ENCODE measurements around the gene CRBN. TPM values are rescaled to one million over a fixed set of nuclear protein-coding genes. Genes with fewer than 3 reads are reported as not detected.

The CRBN gene
- total RNA-seq, 8 experiments from 2014 or later, result 38.8 to 71.9 (median 52.3) TPM

DNA sequence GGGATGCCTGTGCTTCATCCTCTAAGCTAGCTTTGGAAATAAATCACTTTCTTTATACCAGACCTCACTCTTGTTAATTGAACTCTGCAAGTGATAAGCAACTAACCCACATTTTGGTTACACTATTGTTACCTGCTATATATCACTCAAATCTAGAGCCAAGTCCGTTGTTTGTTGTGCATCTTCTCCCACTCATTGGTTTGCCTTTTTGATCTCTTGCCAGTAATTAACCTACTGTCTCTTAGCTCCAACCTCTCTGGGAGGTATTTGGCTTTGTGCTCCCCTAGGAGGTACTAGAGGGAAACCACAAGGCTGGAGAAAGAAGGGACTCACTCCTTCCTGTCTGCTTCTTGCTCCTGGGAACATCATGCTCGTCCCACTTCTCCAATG is 12.8 kb upstream of the CRBN start:
- no peak for ATAC-seq (replicated peaks in 6 of 8)
- H3K4me3 ChIP-seq, result no peak overlapping the region
- no peaks in the 10 kb centered on the region for H3K4me1 ChIP-seq (replicated peaks in 1 of 2)
- no peak overlapping the region for H3K27ac ChIP-seq
- in situ Hi-C loops (cut with MboI; ENCODE audit: low pct_unique_long_range_greater_than_20kb in 2 of 9, low sequenced_read_pairs in 9 of 9, unreplicated experiment in 9 of 9), result loop anchor here in 5 of 9 experiments (10.0 to 25.0 kb wide), 3 partner anchors 820 to 1095 kb away; no protein-coding TSS in a partner anchor
- WGBS, 10 experiments, result 0 to 80% (median 8%) methylated on average over 1 to 2 of the region's 2 CpGs; no CpG with 5 or more reads in 3 of the 10 experiments

DNA sequence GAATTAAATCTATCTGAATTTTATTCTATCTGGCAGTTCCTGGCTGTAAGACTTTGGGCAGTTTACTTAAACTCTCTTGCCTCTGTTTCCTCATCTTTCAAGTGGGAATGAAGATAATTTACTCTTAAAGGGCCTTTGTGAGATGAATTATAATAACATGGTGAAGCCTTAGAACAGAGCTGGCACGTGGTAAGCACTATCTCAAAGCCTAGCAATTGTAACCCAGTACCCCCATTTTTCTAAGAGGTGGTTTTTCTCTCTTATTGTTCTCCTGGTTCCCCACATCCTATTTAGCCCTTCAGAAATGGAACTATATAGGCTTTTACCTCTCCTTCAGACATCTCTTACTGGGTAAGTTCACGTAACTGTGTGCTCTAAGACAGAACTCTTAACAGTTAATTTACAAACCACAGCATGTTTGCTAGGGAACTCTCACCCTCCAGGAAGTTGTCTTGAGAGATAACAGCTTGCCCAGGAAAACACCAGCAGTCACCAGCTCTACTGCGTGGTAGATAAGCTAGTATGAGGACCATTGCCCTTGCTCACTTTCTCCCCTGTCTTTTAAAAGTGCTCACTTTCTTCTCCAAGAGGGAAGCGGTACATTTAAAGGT is 12.3 kb upstream of the CRBN start:
- 13 to 90% (median 65%) methylated on average over 1 to 4 of the region's 4 CpGs for WGBS, 10 experiments
- no peak for ATAC-seq (replicated peaks in 6 of 8)
- H3K27ac ChIP-seq, result no peak overlapping the region
- in situ Hi-C loops (cut with MboI; ENCODE audit: low pct_unique_long_range_greater_than_20kb in 2 of 9, low sequenced_read_pairs in 9 of 9, unreplicated experiment in 9 of 9), result loop anchor here in 5 of 9 experiments (10.0 to 25.0 kb wide), 3 partner anchors 821 to 1096 kb away; no protein-coding TSS in a partner anchor
- H3K4me3 ChIP-seq, result no peak overlapping the region
- H3K4me1 ChIP-seq (replicated peaks in 1 of 2), result no peaks in the 10 kb centered on the region

DNA sequence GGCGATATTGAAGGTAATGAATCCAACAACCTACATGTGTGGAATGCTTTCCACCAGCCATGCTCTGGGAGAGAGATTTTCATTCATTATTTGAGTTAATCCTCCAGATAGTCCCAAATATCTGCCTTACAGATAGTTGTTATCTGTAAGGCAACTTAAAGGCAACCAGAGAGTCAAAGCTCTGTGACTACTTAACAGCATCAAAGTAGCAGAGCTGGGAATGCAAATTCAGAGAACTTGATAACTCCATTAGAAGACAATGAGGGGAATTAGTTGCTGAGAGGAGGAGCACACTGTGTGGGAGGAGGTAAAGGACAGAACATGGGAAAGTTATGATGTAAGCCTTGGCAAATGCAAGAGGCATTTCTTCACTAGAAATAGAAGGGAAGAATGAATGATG is 10.5 kb upstream of the CRBN start:
- H3K4me1 ChIP-seq (replicated peaks in 1 of 2), result no peaks in the 10 kb centered on the region
- H3K4me3 ChIP-seq, result no peak overlapping the region
- H3K27ac ChIP-seq, result no peak overlapping the region
- ATAC-seq (replicated peaks in 6 of 8), result peak in 2 of 8 experiments; percentile 6 to 15
- in situ Hi-C loops (cut with MboI; ENCODE audit: low pct_unique_long_range_greater_than_20kb in 2 of 9, low sequenced_read_pairs in 9 of 9, unreplicated experiment in 9 of 9), result loop anchor here in 5 of 9 experiments (10.0 to 25.0 kb wide), 3 partner anchors 822 to 1097 kb away; no protein-coding TSS in a partner anchor
- WGBS, 10 experiments, result 14 to 100% (median 50%) methylated on average over 1 of the region's 1 CpG; no CpG with 5 or more reads in 3 of the 10 experiments

DNA sequence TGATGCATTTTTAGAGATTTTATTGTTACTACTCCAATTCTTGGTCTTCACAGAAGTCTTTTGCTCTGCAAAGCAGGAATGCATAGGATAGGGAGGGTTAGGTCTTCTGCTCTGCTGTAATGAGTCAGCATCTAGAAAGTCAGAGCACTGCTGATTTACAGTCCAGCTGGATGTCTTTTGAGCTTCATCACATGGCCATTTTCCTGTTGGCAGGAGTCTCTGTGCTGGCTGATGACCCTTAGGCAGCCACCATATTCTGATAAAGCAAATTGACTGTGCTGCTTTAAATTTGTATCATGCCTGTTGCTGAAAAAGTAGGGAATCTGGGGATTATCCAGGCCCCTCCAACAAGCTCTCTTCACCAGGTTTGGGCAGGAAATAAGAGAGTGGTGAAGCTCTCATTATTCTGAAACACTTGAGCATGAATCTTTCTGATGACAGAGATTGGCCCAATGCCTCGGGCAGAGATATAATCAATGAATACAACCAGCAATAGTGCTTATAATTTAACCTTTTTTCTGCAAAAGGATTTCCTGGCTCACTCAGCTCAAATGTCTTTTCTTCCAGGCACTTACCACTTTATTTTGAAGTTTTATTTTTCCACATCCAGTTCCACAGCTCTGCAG is 9.7 kb upstream of the CRBN start:
- in situ Hi-C loops (cut with MboI; ENCODE audit: low pct_unique_long_range_greater_than_20kb in 2 of 9, low sequenced_read_pairs in 9 of 9, unreplicated experiment in 9 of 9), result loop anchor here in 4 of 9 experiments (25.0 kb wide), 2 partner anchors 823 to 1098 kb away; no protein-coding TSS in a partner anchor
- 0 to 100% (median 67%) methylated on average over 1 of the region's 1 CpG; no CpG with 5 or more reads in 3 of the 10 experiments for WGBS, 10 experiments
- ATAC-seq (replicated peaks in 6 of 8), result peak in 7 of 8 experiments; percentile 24 to 96 (median 52)
- no peak overlapping the region for H3K27ac ChIP-seq
- no peaks in the 10 kb centered on the region for H3K4me1 ChIP-seq (replicated peaks in 1 of 2)
- no peak overlapping the region for H3K4me3 ChIP-seq

DNA sequence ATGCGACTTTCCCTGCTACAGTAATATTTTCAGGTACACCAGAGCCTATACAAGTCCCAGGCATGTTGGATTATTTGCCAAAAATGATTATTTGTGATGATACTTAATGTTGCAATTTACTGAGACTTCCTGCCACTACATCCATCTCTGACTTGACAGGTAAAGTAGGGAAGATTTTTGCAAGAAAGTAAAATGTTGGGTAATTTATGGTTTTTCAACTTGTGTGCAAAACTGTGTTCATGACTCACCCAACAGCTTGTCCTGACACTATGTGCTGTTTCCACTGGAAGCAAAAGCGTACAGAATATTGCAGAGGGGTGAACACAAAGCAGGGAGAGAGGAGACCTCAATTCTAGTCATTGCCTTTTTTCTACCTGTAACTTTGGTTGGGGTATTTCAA is 5.4 kb upstream of the CRBN start:
- in situ Hi-C loops (cut with MboI; ENCODE audit: low pct_unique_long_range_greater_than_20kb in 2 of 9, low sequenced_read_pairs in 9 of 9, unreplicated experiment in 9 of 9), result loop anchor here in 4 of 9 experiments (25.0 kb wide), 2 partner anchors 827 to 1102 kb away; no protein-coding TSS in a partner anchor
- 7 to 43% (median 15%) methylated on average over 1 to 2 of the region's 2 CpGs; no CpG with 5 or more reads in 4 of the 10 experiments for WGBS, 10 experiments
- no peak overlapping the region for H3K4me3 ChIP-seq

DNA sequence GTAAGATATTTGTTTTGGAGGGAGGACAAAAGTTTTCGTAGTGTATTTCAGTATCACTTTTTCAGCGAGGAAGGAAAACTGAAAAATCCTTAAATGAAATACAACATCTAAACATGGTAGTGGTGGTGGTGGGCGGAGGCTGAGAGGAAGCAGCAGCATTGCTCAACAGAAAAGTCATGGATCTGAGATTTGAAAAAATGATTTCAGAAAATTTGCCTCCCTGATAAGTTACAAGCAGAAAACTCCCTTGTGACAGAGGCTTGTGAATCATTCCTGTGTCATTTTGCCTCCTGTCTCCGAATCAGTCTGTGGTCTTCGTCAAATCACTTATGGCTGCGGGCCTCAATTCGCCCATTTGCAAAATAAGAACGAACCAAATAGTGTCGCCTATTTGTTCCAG is 965 bp upstream of the CRBN start:
- ATAC-seq (replicated peaks in 6 of 8), result peak in 1 of 8 experiments; percentile 3
- WGBS, 10 experiments, result 32 to 89% (median 73%) methylated on average over 2 to 9 of the region's 9 CpGs
- Histone ChIP-seq H3K4me1 (replicated peaks in 1 of 2) (peaks cover 9 to 10% of the 10 kb centered on the region in 2 donors), H3K4me3 (no peak overlapping the region), H3K27ac (no peak overlapping the region)
- in situ Hi-C loops (cut with MboI; ENCODE audit: low pct_unique_long_range_greater_than_20kb in 2 of 9, low sequenced_read_pairs in 9 of 9, unreplicated experiment in 9 of 9), result loop anchor here in 4 of 9 experiments (25.0 kb wide), 2 partner anchors 832 to 1107 kb away; no protein-coding TSS in a partner anchor

More for the DNA sequence above, 5.4 kb upstream of the CRBN start:
- no peak for ATAC-seq (replicated peaks in 6 of 8)
- Histone ChIP-seq H3K4me1 (replicated peaks in 1 of 2) (no peaks in the 10 kb centered on the region), H3K27ac (no peak overlapping the region)

DNA sequence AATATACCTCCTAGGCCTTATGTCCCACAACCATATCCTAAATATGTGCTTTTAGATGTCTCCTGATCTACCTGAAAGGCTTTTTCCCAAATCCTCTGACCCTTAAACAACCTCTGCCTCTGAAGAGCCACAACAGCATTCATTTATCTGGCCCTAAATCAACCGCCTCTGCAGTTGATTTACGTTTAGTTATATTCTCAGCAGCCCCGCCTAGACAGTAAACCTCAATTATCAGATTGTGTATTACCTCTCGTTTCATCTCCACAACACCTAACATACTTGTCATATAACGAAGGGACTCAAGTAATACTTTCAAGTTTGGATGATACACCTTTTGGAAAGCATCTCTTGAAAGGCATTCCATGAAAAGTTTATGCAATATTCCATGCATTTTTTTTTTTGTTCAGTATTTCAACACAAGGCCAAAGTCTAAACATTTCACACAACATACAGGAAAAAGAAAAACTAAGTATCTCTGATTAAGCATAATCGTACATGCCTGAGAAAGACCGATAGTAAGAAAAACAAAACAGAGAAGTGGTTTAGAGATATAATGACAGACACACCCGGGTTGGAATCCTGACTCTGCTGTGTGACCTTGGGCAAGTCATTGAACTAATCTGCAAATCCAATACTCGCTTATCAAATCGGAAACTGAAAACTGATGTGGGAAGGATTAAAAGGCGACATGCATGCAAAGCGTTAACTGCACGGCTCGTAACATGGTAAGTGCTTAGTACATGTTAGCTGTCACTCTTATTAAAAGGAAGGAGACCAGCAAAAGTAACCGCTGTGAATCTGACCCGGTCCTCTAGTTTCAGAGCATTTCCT is 778 bp downstream of the CRBN start:
- Histone ChIP-seq H3K27ac (peak overlapping the region; percentile 52 to 86), H3K4me1 (replicated peaks in 1 of 2) (peaks cover 9 to 10% of the 10 kb centered on the region in 2 donors), H3K4me3 (peak overlapping the region; percentile 89 to 95 (median 94))
- in situ Hi-C loops (cut with MboI; ENCODE audit: low pct_unique_long_range_greater_than_20kb in 2 of 9, low sequenced_read_pairs in 9 of 9, unreplicated experiment in 9 of 9), result loop anchor here in 4 of 9 experiments (25.0 kb wide), 2 partner anchors 834 to 1109 kb away; no protein-coding TSS in a partner anchor
- peak in 3 of 8 experiments; percentile 2 to 4 (median 3) for ATAC-seq (replicated peaks in 6 of 8)
- WGBS, 10 experiments, result 8 to 65% (median 27%) methylated on average over 5 to 14 of the region's 16 CpGs

DNA sequence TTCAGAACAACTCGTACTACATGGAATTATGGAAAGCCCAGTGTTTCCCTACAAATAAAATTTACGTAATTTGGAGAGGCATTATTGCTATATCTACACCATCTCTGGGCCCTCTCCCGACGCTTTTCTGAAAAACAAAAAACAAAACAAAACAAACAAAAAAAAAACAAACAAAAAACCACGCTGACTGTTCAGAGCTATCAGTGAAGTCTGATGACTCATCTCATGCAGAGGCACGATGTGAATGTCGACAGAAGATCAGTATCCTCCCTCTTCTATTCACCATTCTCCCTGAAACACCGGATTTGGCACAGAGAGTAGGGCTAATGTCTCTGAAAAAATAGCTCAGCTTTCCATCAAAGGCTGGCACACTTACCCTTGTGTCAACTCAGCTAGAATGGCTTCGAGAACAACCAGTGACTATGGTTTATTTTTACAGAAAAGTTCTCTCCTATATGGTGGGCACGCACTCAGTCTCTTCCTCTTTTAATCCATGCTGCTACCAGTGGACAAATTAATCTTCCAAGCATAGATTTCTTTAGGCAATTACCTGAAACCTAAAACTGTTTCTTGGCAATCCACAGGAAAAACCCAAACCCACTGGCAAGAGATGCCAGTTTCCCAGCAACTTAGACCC is 1.5 kb downstream of the CRBN start:
- WGBS, 10 experiments, result 21 to 70% (median 66%) methylated on average over 2 to 10 of the region's 10 CpGs
- peaks cover 9 to 10% of the 10 kb centered on the region in 2 donors for H3K4me1 ChIP-seq (replicated peaks in 1 of 2)
- in situ Hi-C loops (cut with MboI; ENCODE audit: low pct_unique_long_range_greater_than_20kb in 2 of 9, low sequenced_read_pairs in 9 of 9, unreplicated experiment in 9 of 9), result loop anchor here in 4 of 9 experiments (25.0 kb wide), 2 partner anchors 834 to 1109 kb away; no protein-coding TSS in a partner anchor
- H3K27ac ChIP-seq, result no peak overlapping the region
- H3K4me3 ChIP-seq, result peak overlapping the region in 3 of 5 donors; percentile 89 to 94 (median 94)
- peak in 3 of 8 experiments; percentile 8 to 22 (median 9) for ATAC-seq (replicated peaks in 6 of 8)

DNA sequence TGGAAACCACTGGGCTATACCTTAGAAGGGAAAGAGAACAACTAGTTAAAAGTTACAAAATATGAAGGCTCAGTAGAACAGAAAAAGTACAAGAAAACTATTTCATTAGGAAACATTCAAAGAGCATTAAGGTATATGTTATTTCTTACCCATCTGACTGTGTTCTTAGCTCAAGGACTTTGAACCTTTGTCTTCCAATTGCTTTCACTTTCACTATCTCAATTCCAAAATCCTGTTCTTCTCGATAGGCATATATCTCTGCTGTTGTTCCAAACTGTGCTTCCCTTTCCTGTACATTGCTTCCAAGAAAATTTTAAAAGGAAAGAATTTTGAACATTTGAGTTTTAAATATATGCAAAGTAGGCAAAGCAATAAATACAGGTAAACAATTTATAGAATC is 6.9 kb downstream of the CRBN start:
- H3K27ac ChIP-seq, result no peak overlapping the region
- WGBS, 10 experiments, result 78 to 100% (median 89%) methylated on average over 1 of the region's 1 CpG; no CpG with 5 or more reads in 1 of the 10 experiments
- in situ Hi-C loops (cut with MboI; ENCODE audit: low pct_unique_long_range_greater_than_20kb in 2 of 9, low sequenced_read_pairs in 9 of 9, unreplicated experiment in 9 of 9), result no loop called here
- peak in 1 of 8 experiments; percentile 27 for ATAC-seq (replicated peaks in 6 of 8)
- H3K4me3 ChIP-seq, result no peak overlapping the region
- H3K4me1 ChIP-seq (replicated peaks in 1 of 2), result no peaks in the 10 kb centered on the region

DNA sequence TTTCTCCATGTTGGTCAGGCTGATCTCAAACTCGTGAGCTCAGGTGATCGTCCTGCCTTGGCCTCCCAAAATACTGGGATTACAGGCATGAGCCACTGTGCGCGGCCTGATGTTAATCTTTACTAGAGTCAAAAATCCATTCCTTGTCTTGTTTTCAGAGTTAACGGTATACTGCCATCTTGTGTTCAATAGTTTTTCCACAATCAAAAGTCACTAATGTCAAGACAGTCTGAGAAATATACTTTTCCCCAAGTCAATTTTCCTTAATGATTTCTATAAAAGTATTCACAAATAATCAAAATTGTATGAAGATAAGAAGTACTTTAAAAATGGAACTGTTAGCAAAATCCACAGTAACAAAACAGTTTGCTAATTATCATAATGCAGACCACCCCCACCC is 8.5 kb downstream of the CRBN start:
- H3K4me3 ChIP-seq, result no peak overlapping the region
- in situ Hi-C loops (cut with MboI; ENCODE audit: low pct_unique_long_range_greater_than_20kb in 2 of 9, low sequenced_read_pairs in 9 of 9, unreplicated experiment in 9 of 9), result no loop called here
- H3K4me1 ChIP-seq (replicated peaks in 1 of 2), result no peaks in the 10 kb centered on the region
- ATAC-seq (replicated peaks in 6 of 8), result peak in 4 of 8 experiments; percentile 23 to 32 (median 29)
- H3K27ac ChIP-seq, result no peak overlapping the region
- 62 to 93% (median 79%) methylated on average over 1 to 5 of the region's 5 CpGs; no CpG with 5 or more reads in 2 of the 10 experiments for WGBS, 10 experiments

DNA sequence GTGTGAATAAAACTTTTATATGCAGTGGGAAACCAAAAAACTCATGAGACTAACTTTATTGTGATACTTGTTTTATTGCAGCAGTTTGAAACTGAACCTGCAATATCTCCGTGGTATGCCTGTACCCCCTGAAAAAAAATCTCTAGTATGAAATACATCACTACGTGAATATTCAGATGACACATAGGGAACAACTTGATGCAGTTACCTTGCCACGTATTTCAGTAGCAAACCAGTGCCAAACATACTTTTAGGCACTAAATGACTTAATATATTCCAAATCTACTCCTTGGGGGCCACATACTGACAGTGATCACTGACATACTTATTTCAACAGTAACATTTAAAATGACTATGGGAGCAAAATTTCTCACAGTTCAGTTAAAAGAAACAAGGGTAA is 13.8 kb downstream of the CRBN start:
- Histone ChIP-seq H3K4me3 (no peak overlapping the region), H3K4me1 (replicated peaks in 1 of 2) (no peaks in the 10 kb centered on the region), H3K27ac (no peak overlapping the region)
- in situ Hi-C loops (cut with MboI; ENCODE audit: low pct_unique_long_range_greater_than_20kb in 2 of 9, low sequenced_read_pairs in 9 of 9, unreplicated experiment in 9 of 9), result no loop called here
- no peak for ATAC-seq (replicated peaks in 6 of 8)
- 81 to 100% (median 96%) methylated on average over 2 to 3 of the region's 3 CpGs; no CpG with 5 or more reads in 1 of the 10 experiments for WGBS, 10 experiments

DNA sequence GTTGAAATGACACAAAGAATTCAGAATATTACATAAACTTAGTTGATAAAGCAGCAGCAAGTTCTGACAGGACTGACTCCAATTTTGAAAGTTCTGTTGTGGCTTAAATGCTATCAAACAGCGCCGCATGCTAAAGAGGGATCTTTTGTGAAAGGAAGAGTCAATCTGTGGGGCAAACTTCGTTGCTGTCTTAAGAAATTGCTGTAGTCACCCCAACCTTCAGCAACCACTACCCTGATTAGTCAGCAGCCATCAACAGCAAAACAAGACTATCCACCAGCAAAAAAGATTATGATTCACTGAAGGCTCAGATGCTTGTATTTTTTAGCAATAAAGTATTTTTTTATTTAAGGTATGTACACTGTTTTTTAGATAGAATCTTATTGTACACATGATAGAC is 14.2 kb downstream of the CRBN start:
- Histone ChIP-seq H3K4me1 (replicated peaks in 1 of 2) (no peaks in the 10 kb centered on the region), H3K27ac (no peak overlapping the region), H3K4me3 (no peak overlapping the region)
- no peak for ATAC-seq (replicated peaks in 6 of 8)
- 0 to 100% (median 67%) methylated on average over 1 to 3 of the region's 3 CpGs; no CpG with 5 or more reads in 2 of the 10 experiments for WGBS, 10 experiments
- in situ Hi-C loops (cut with MboI; ENCODE audit: low pct_unique_long_range_greater_than_20kb in 2 of 9, low sequenced_read_pairs in 9 of 9, unreplicated experiment in 9 of 9), result no loop called here

Measured in motor neuron (in vitro differentiated cells).